GM23338 (cell line): ENCODE results near the gene TJP1. TPM values are rescaled to one million over a fixed set of nuclear protein-coding genes. Genes with fewer than 3 reads are reported as not detected.

ENCODE experiments used
- ATAC-seq: fragments of 200-7000 bp; cut with Tn5 transposase; 3 replicates; pipeline ENCODE4 v1.9.1; 2020
- DNase-seq: peaks from one replicate; pipeline ENCODE4 v3.0.0-alpha.2; 2015; ENCODE audit warnings: low spot score
- H2AFZ ChIP-seq: fragments of 200-600 bp; sonication (generic); 2 replicates; pipeline ENCODE4 v1.8.0; 2016; ENCODE audit warnings: antibody characterized with exemption, mild to moderate bottlenecking, moderate library complexity
- H3F3A ChIP-seq: fragments of 200-600 bp; sonication (generic); replicated peaks from 2 replicates; pipeline ENCODE4 v1.8.0; 2017; ENCODE audit warnings: antibody characterized with exemption, mixed run types, low read depth
- H3K27ac ChIP-seq: fragments of 200-600 bp; sonication (generic); 2 replicates; pipeline ENCODE4 v1.6.1; 2016; ENCODE audit warnings: low read depth
- H3K27me3 ChIP-seq: fragments of 200-600 bp; sonication (generic); 2 replicates; pipeline ENCODE4 v1.8.0; 2016; ENCODE audit warnings: mild to moderate bottlenecking, mixed run types, moderate library complexity; ENCODE audit not compliant: insufficient read depth
- H3K36me3 ChIP-seq: fragments of 200-600 bp; sonication (generic); 2 replicates; pipeline ENCODE4 v1.8.0; 2016; ENCODE audit warnings: mild to moderate bottlenecking; ENCODE audit not compliant: insufficient read depth
- H3K4me1 ChIP-seq: fragments of 200-600 bp; sonication (generic); 2 replicates; pipeline ENCODE4 v1.8.0; 2016; ENCODE audit warnings: mild to moderate bottlenecking, moderate library complexity; ENCODE audit not compliant: insufficient read depth
- H3K4me2 ChIP-seq: fragments of 200-600 bp; sonication (generic); 2 replicates; pipeline ENCODE4 v1.7.1; 2017; ENCODE audit warnings: mixed run types
- H3K4me3 ChIP-seq: fragments of 200-600 bp; sonication (generic); 2 replicates; pipeline ENCODE4 v1.6.1; 2016; ENCODE audit warnings: mixed run types
- H3K79me2 ChIP-seq: fragments of 200-600 bp; sonication (generic); replicated peaks from 2 replicates; pipeline ENCODE4 v1.8.0; 2017; ENCODE audit warnings: mild to moderate bottlenecking; ENCODE audit not compliant: insufficient read depth
- H3K9me2 ChIP-seq: fragments of 200-600 bp; sonication (generic); 2 replicates; pipeline ENCODE4 v1.8.0; 2017; ENCODE audit not compliant: insufficient read depth
- H4K20me1 ChIP-seq: fragments of 200-600 bp; sonication (generic); replicated peaks from 2 replicates; pipeline ENCODE4 v1.8.0; 2017; ENCODE audit warnings: mild to moderate bottlenecking; ENCODE audit not compliant: insufficient read depth
- H3K27ac Mint-ChIP-seq: 2 replicates; pipeline ENCODE4 v1.8.0; 2020; ENCODE audit warnings: inconsistent platforms, mild to moderate bottlenecking, moderate library complexity, mixed read lengths
- H3K27me3 Mint-ChIP-seq: 3 replicates; pipeline ENCODE4 v1.8.0; 2022; ENCODE audit warnings: low read depth, mild to moderate bottlenecking, moderate library complexity, mixed read lengths, inconsistent platforms; ENCODE audit not compliant: insufficient read depth, poor library complexity
- H3K36me3 Mint-ChIP-seq: 3 replicates; pipeline ENCODE4 v1.8.0; 2021; ENCODE audit warnings: low read depth, mild to moderate bottlenecking, inconsistent platforms, moderate library complexity, mixed read lengths
- H3K4me1 Mint-ChIP-seq: 3 replicates; pipeline ENCODE4 v1.8.0; 2020; ENCODE audit warnings: mild to moderate bottlenecking, inconsistent platforms, mixed read lengths
- H3K4me3 Mint-ChIP-seq: 3 replicates; pipeline ENCODE4 v1.8.0; 2021; ENCODE audit warnings: moderate library complexity, mild to moderate bottlenecking, inconsistent platforms, mixed read lengths
- H3K9me3 Mint-ChIP-seq: 3 replicates; pipeline ENCODE4 v1.8.0; 2020; ENCODE audit warnings: moderate library complexity, mild to moderate bottlenecking, inconsistent platforms, mixed read lengths
- CTCF ChIP-seq, 2 experiments: fragments of 200-600 bp in 1 of 2; sonication (generic) in 1 of 2; conservative IDR thresholded peaks; 2 replicates each; pipeline versions ENCODE4 v1.5.1 to v1.6.1; 2016 to 2017; ENCODE audit warnings: antibody characterized with exemption in 2 of 2, low read depth in 2 of 2, mild to moderate bottlenecking in 2 of 2, moderate library complexity in 1 of 2
- ETS1 ChIP-seq: IDR thresholded peaks from 2 replicates; pipeline ENCODE4 v1.6.1; 2016; ENCODE audit warnings: antibody characterized with exemption
- EZH2phosphoT487 ChIP-seq: fragments of 200-600 bp; sonication (generic); IDR thresholded peaks from one replicate; pipeline ENCODE4 v1.8.1; 2018; ENCODE audit warnings: antibody characterized with exemption; ENCODE audit not compliant: unreplicated experiment
- REST ChIP-seq: IDR thresholded peaks from one replicate; pipeline ENCODE4 v1.6.1; 2018; ENCODE audit warnings: antibody characterized with exemption; ENCODE audit not compliant: unreplicated experiment
- STAT1 ChIP-seq: IDR thresholded peaks from one replicate; pipeline ENCODE4 v1.6.1; 2016; ENCODE audit warnings: antibody characterized with exemption; ENCODE audit not compliant: unreplicated experiment
- ZNF114 ChIP-seq: fragments of 250-450 bp; sonication (Bioruptor Pico); IDR thresholded peaks from 2 replicates; pipeline ENCODE4 v1.5.0; 2020; ENCODE audit warnings: mild to moderate bottlenecking, moderate library complexity
- ZNF331 ChIP-seq: fragments of 250-450 bp; sonication (Bioruptor Pico); IDR thresholded peaks from 2 replicates; pipeline ENCODE4 v1.5.0; 2020; ENCODE audit warnings: low read depth, mild to moderate bottlenecking, moderate library complexity
- ZNF462 ChIP-seq: fragments of 250-450 bp; sonication (Bioruptor Pico); IDR thresholded peaks from 2 replicates; pipeline ENCODE4 v1.5.0; 2020; ENCODE audit warnings: mild to moderate bottlenecking, moderate library complexity
- polyA plus RNA-seq: library from polyadenylated mRNA; unstranded; fragments of >200 nt; fragmentation: Nextera tagmentation; extraction: Ambion mirVana; gene quantifications from 2 replicates; pipeline ENCODE4 v1.2.1, GENCODE V29; 2016
- total RNA-seq: library from RNA; depleted of rRNA; stranded (reverse); fragments of >200 nt; shearing (Covaris generic); gene quantifications from 2 replicates; pipeline ENCODE4 v1.2.3, GENCODE V29; 2014

TJP1 gene
- total and polyA plus RNA-seq, 2 experiments from 2014 or later, result 76.2 to 116 TPM

- TF ChIP-seq CTCF (conservative IDR thresholded peaks at IDR 0.05; ENCODE audit: low read depth in 2 of 2) (no peak), ZNF114 (CRISPR knock-in tag) (no peak), REST (no peak), STAT1 (no peak)
Measured at GRCh38 chr15:29670266-29670665, 152.0 kb downstream of the TJP1 start (continued).

GRCh38 chr15:29669823-29670222, 152.4 kb downstream of the TJP1 start:
- no peak overlapping the region for H3K27ac ChIP-seq
- ATAC-seq (no peak), DNase-seq (no peak)
- H3K4me1 ChIP-seq, result peaks cover 22% of the 10 kb centered on the region
- peaks cover 7% of the 10 kb centered on the region for H3K9me2 ChIP-seq
- no peak overlapping the region for H2AFZ ChIP-seq
- H3K4me3 ChIP-seq, result no peak overlapping the region
- H3K27me3 ChIP-seq, result no peaks in the 10 kb centered on the region
- Mint-ChIP-seq H3K27ac (no peak overlapping the region), H3K27me3 (peaks cover 16% of the 10 kb centered on the region), H3K9me3 (no peaks in the 10 kb centered on the region), H3K36me3 (no peaks in the 10 kb centered on the region; the same call in 2 of the 3 replicates), H3K4me3 (no peak overlapping the region), H3K4me1 (peaks cover 20% of the 10 kb centered on the region)
- no peaks in the 10 kb centered on the region for H4K20me1 ChIP-seq
- no peak overlapping the region for H3K4me2 ChIP-seq
- H3K36me3 ChIP-seq, result no peaks in the 10 kb centered on the region
- no peaks in the 10 kb centered on the region for H3K79me2 ChIP-seq
- 0 out of 2 replicates have a peak, but pooled peaks cover 14% of the 10 kb centered on the region for H3F3A ChIP-seq
- TF ChIP-seq ZNF462, result no peak
- no peak for TF ChIP-seq EZH2phosphoT487
- no peak for TF ChIP-seq ZNF331 (CRISPR knock-in tag)
- TF ChIP-seq STAT1, result no peak
- TF ChIP-seq ZNF114 (CRISPR knock-in tag), result no peak
- no peak for TF ChIP-seq REST
- no peak for TF ChIP-seq ETS1
